ENCODE data around the gene SPTBN1. TPM values are rescaled to one million over a fixed set of nuclear protein-coding genes. Genes with fewer than 3 reads are reported as not detected.

The SPTBN1 gene
- total RNA-seq, 2 donors from 2014 or later: 179 to 194 TPM

GRCh38 chr2:54704238-54704637, 248.1 kb downstream of the SPTBN1 start:
- Histone ChIP-seq H3K4me3 (ENCODE audit: low read length) (no peak overlapping the region), H3K9me3 (ENCODE audit: control insufficient read depth, low read length) (no peaks in the 10 kb centered on the region), H3K27me3 (ENCODE audit: control insufficient read depth, insufficient read depth, low read length, poor library complexity, severe bottlenecking) (no peaks in the 10 kb centered on the region), H3K9ac (ENCODE audit: extremely low read depth, low read length, poor library complexity, severe bottlenecking) (no peak overlapping the region), H3K4me1 (ENCODE audit: control insufficient read depth, insufficient read depth, low read length) (no peaks in the 10 kb centered on the region), H3K27ac (ENCODE audit: low read depth, low read length) (no peak overlapping the region), H3K36me3 (ENCODE audit: control insufficient read depth, insufficient read depth, low read length) (no peaks in the 10 kb centered on the region)
- no peak overlapping the region for H3K4me3 Mint-ChIP-seq
- peaks cover 4% of the 10 kb centered on the region for H3K27me3 Mint-ChIP-seq (ENCODE audit: insufficient read depth)
- peaks cover 3% of the 10 kb centered on the region for H3K9me3 Mint-ChIP-seq
- no peak for DNase-seq
- no peaks in the 10 kb centered on the region for H3K36me3 Mint-ChIP-seq (ENCODE audit: low read depth)
- WGBS, 2 experiments (ENCODE audit: insufficient coverage in 1 of 2, insufficient read length in 1 of 2): 75 to 88% methylated on average over 1 of the region's 1 CpG
- H3K27ac Mint-ChIP-seq: no peak overlapping the region
- H3K4me1 Mint-ChIP-seq: peaks cover 8% of the 10 kb centered on the region
- no peak for TF ChIP-seq CTCF (conservative IDR thresholded peaks at IDR 0.05)

- Histone ChIP-seq H3K4me1 (ENCODE audit: control insufficient read depth, insufficient read depth, low read length) (no peaks in the 10 kb centered on the region), H3K9me3 (ENCODE audit: control insufficient read depth, low read length) (no peaks in the 10 kb centered on the region), H3K4me3 (ENCODE audit: low read length) (no peak overlapping the region), H3K27me3 (ENCODE audit: control insufficient read depth, insufficient read depth, low read length, poor library complexity, severe bottlenecking) (no peaks in the 10 kb centered on the region), H3K36me3 (ENCODE audit: control insufficient read depth, insufficient read depth, low read length) (no peaks in the 10 kb centered on the region), H3K27ac (ENCODE audit: low read depth, low read length) (no peak overlapping the region), H3K9ac (ENCODE audit: extremely low read depth, low read length, poor library complexity, severe bottlenecking) (no peak overlapping the region)
- H3K9me3 Mint-ChIP-seq: peaks cover 2% of the 10 kb centered on the region
- DNase-seq: no peak
- H3K27me3 Mint-ChIP-seq (ENCODE audit: insufficient read depth): peaks cover 9% of the 10 kb centered on the region
- WGBS, 2 experiments (ENCODE audit: insufficient coverage in 1 of 2, insufficient read length in 1 of 2): 40% methylated on average over 2 of the region's 3 CpGs; no CpG with 5 or more reads in 1 of the 2 experiments
- no peak overlapping the region for H3K27ac Mint-ChIP-seq
- peak; percentile 74 for TF ChIP-seq CTCF (conservative IDR thresholded peaks at IDR 0.05)
- peaks cover 8% of the 10 kb centered on the region for H3K4me1 Mint-ChIP-seq
- no peak overlapping the region for H3K4me3 Mint-ChIP-seq
- no peaks in the 10 kb centered on the region for H3K36me3 Mint-ChIP-seq (ENCODE audit: low read depth)
Observed at GRCh38 chr2:54704688-54705605, 248.8 kb downstream of the SPTBN1 start.

- Histone ChIP-seq H3K27me3 (ENCODE audit: control insufficient read depth, insufficient read depth, low read length, poor library complexity, severe bottlenecking) (no peaks in the 10 kb centered on the region), H3K4me3 (ENCODE audit: low read length) (no peak overlapping the region), H3K36me3 (ENCODE audit: control insufficient read depth, insufficient read depth, low read length) (no peaks in the 10 kb centered on the region), H3K27ac (ENCODE audit: low read depth, low read length) (no peak overlapping the region), H3K9ac (ENCODE audit: extremely low read depth, low read length, poor library complexity, severe bottlenecking) (no peak overlapping the region), H3K4me1 (ENCODE audit: control insufficient read depth, insufficient read depth, low read length) (no peaks in the 10 kb centered on the region), H3K9me3 (ENCODE audit: control insufficient read depth, low read length) (no peaks in the 10 kb centered on the region)
- peaks cover 12% of the 10 kb centered on the region for H3K27me3 Mint-ChIP-seq (ENCODE audit: insufficient read depth)
- WGBS, 2 experiments (ENCODE audit: insufficient coverage in 1 of 2, insufficient read length in 1 of 2): 80 to 100% methylated on average over 1 of the region's 1 CpG
- H3K4me1 Mint-ChIP-seq: peaks cover 8% of the 10 kb centered on the region
- no peaks in the 10 kb centered on the region for H3K36me3 Mint-ChIP-seq (ENCODE audit: low read depth)
- H3K27ac Mint-ChIP-seq: no peak overlapping the region
- H3K4me3 Mint-ChIP-seq: no peak overlapping the region
- no peaks in the 10 kb centered on the region for H3K9me3 Mint-ChIP-seq
- DNase-seq: no peak
- no peak for TF ChIP-seq CTCF (conservative IDR thresholded peaks at IDR 0.05)
Observed at GRCh38 chr2:54706622-54707021, 250.5 kb downstream of the SPTBN1 start.

Data from endodermal cell (in vitro differentiated cells).